ENCODE measurements around the gene TUBB1. TPM values are rescaled to one million over a fixed set of nuclear protein-coding genes. Genes with fewer than 3 reads are reported as not detected.

Gene TUBB1
- total RNA-seq, 1 donor from 2014 or later, result not detected

DNA sequence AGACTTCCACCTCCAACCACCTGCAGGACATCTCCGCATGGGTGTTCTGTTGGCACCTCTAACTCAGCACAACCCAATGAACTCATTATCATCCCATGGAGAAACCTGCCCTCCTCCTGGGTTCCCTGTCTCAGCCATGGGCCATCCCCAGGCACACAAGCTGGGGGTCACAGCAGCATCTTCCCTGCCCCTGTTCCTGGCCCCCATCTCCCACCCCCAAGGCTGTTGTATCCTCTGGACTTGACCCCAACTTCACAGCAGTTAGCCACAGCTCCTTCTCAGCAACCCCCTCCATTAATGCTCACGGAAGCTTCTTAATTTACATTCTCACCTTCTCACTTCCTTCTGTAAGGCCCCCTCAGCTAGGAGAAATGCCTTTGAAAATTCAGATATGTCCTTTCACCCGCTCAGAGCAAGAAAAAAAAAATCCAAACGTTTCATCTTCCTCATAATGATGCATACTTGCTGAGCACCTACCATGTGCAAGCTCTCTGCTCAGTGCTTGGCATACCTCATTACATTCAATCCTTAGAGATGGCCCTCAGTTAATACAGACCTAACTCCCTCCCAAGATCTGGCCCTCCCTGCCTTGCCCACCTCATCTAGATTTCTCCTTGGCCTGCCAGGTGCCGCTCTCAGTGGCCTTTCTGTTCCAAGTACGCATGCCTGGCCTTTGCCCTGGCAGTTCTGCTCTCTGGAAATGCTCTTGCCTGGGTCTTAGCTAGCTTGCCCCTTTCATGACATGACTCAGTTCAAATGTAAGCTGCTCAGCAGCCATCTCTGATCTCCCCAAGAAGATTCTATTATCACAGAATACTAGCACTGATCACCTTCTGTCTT, 40.7 kb upstream of the TUBB1 start:
- Histone ChIP-seq H3K9me3 (ENCODE audit: insufficient read depth, low read depth, low read length) (no peaks in the 10 kb centered on the region), H3K4me2 (ENCODE audit: low read length) (no peak overlapping the region), H3K4me1 (ENCODE audit: insufficient read depth, low read length) (peaks cover 4% of the 10 kb centered on the region), H3K9ac (ENCODE audit: low read length) (no peak overlapping the region), H3K36me3 (ENCODE audit: insufficient read depth, low read length) (no peaks in the 10 kb centered on the region), H2AFZ (ENCODE audit: low read depth, low read length) (no peak overlapping the region), H3K27me3 (ENCODE audit: insufficient read depth, low read length) (no peaks in the 10 kb centered on the region), H3K79me2 (ENCODE audit: insufficient read depth, low read length) (peaks cover 19% of the 10 kb centered on the region), H3K4me3 (ENCODE audit: insufficient read depth, low read depth, low read length) (no peak overlapping the region), H3K27ac (ENCODE audit: low read depth, low read length) (no peak overlapping the region), H4K20me1 (ENCODE audit: insufficient read depth, low read length) (peaks cover 10% of the 10 kb centered on the region)
- Mint-ChIP-seq H3K9me3 (ENCODE audit: unreplicated experiment) (peaks cover 21% of the 10 kb centered on the region), H3K27me3 (ENCODE audit: low read depth, unreplicated experiment) (no peaks in the 10 kb centered on the region), H3K4me1 (ENCODE audit: low read depth, unreplicated experiment) (peaks cover 5% of the 10 kb centered on the region), H3K4me3 (ENCODE audit: unreplicated experiment) (no peak overlapping the region), H3K36me3 (ENCODE audit: low read depth, unreplicated experiment) (peaks cover 5% of the 10 kb centered on the region), H3K27ac (ENCODE audit: unreplicated experiment) (no peak overlapping the region)
- FAIRE-seq, result no peak
- DNase-seq (ENCODE audit: low read depth), result no peak
- TF ChIP-seq, protein P1, sequence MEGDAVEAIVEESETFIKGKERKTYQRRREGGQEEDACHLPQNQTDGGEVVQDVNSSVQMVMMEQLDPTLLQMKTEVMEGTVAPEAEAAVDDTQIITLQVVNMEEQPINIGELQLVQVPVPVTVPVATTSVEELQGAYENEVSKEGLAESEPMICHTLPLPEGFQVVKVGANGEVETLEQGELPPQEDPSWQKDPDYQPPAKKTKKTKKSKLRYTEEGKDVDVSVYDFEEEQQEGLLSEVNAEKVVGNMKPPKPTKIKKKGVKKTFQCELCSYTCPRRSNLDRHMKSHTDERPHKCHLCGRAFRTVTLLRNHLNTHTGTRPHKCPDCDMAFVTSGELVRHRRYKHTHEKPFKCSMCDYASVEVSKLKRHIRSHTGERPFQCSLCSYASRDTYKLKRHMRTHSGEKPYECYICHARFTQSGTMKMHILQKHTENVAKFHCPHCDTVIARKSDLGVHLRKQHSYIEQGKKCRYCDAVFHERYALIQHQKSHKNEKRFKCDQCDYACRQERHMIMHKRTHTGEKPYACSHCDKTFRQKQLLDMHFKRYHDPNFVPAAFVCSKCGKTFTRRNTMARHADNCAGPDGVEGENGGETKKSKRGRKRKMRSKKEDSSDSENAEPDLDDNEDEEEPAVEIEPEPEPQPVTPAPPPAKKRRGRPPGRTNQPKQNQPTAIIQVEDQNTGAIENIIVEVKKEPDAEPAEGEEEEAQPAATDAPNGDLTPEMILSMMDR (IDR thresholded peaks at IDR 0.05; ENCODE audit: insufficient read depth, low read depth, low read length), result no peak
- no peak for TF ChIP-seq EZH2 (IDR thresholded peaks at IDR 0.05; ENCODE audit: insufficient read depth, low read length)

DNA sequence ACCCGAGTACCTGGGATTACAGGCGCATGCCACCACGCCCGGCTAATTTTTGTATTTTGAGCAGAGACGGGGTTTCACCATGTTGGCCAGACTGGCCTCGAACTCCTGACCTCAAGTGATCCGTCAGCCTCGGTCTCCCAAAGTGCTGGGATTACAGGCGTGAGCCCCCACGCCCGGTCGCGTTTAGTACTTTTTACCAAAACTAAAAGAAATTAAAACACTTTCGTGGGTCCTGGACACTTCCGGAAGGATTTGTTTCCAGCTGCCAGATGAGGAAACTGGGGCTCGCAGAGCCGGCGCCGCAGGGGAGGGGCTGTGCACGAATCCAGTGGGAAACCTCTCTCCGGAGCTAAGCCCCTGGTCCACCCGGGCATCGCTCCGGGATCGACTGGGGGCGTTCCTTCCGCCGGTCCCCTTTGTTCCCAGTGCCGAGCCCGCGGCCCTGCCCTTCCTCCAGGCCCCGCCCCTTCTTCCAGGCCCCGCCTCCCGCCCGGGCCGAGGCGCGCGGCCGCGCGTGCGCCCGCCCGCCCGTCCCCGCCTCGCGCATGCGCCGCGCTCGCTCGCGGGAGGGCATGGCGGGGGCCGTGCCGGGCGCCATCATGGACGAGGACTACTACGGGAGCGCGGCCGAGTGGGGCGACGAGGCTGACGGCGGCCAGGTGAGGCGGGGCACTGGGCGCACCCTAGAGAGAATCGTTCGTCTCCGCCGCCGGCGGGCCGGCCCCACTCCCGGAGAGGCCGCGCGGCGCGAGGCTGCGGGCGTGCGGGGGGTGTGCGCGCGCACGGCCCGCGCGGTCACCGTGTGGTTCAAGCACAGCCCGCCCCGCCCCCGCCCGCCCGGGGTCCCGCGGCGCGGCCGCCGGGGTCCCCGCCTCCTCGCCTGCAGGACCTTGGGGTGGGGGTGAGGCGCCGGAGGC, 38.3 kb upstream of the TUBB1 start, which contains the start of gene NELFCD:
NELFCD (plus strand) TSS at position 546 of the 917 bp plus-strand sequence; CDS start at position 600, 54 bp downstream.
- H2AFZ ChIP-seq (ENCODE audit: low read depth, low read length), result peak within 1 kb of the TSS; percentile 82
- no peaks in the 10 kb centered on the region for H3K9me3 ChIP-seq (ENCODE audit: insufficient read depth, low read depth, low read length)
- TF ChIP-seq EZH2 (IDR thresholded peaks at IDR 0.05; ENCODE audit: insufficient read depth, low read length), result no peak
- TF ChIP-seq, protein P1 (IDR thresholded peaks at IDR 0.05; ENCODE audit: insufficient read depth, low read depth, low read length), result no peak
- H3K4me1 Mint-ChIP-seq (ENCODE audit: low read depth, unreplicated experiment), result peaks cover 14% of the 10 kb centered on the region
- H3K79me2 ChIP-seq (ENCODE audit: insufficient read depth, low read length), result peaks cover 43% of the 10 kb centered on the region
- peak within 1 kb of the TSS; percentile 91 for H3K27ac Mint-ChIP-seq (ENCODE audit: unreplicated experiment)
- peak within 1 kb of the TSS; percentile 94 for H3K4me3 Mint-ChIP-seq (ENCODE audit: unreplicated experiment)
- H3K27me3 Mint-ChIP-seq (ENCODE audit: low read depth, unreplicated experiment), result no peaks in the 10 kb centered on the region
- H3K4me1 ChIP-seq (ENCODE audit: insufficient read depth, low read length), result peaks cover 4% of the 10 kb centered on the region
- peaks cover 5% of the 10 kb centered on the region for H3K36me3 Mint-ChIP-seq (ENCODE audit: low read depth, unreplicated experiment)
- H3K9ac ChIP-seq (ENCODE audit: low read length), result peak within 1 kb of the TSS; percentile 82
- FAIRE-seq (no peak), DNase-seq (ENCODE audit: low read depth) (peak; percentile 49)
- peaks cover 13% of the 10 kb centered on the region for H3K9me3 Mint-ChIP-seq (ENCODE audit: unreplicated experiment)
- peak within 1 kb of the TSS; percentile 94 for H3K4me2 ChIP-seq (ENCODE audit: low read length)
- H3K27me3 ChIP-seq (ENCODE audit: insufficient read depth, low read length), result no peaks in the 10 kb centered on the region
- H3K36me3 ChIP-seq (ENCODE audit: insufficient read depth, low read length), result no peaks in the 10 kb centered on the region
- peak within 1 kb of the TSS; percentile 87 for H3K27ac ChIP-seq (ENCODE audit: low read depth, low read length)
- peaks cover 33% of the 10 kb centered on the region for H4K20me1 ChIP-seq (ENCODE audit: insufficient read depth, low read length)
- H3K4me3 ChIP-seq (ENCODE audit: insufficient read depth, low read depth, low read length), result peak within 1 kb of the TSS; percentile 90

All from astrocyte (in vitro differentiated cells and primary cell).